COLO668 (cell line): ENCODE measurements around the gene POU2AF3.

ENCODE experiments used
- DNase-seq: peaks from one replicate; lab custom pipeline; 2025; ENCODE audit not compliant: unreplicated experiment; lab: John Stamatoyannopoulos, UW

POU2AF3 gene

DNA sequence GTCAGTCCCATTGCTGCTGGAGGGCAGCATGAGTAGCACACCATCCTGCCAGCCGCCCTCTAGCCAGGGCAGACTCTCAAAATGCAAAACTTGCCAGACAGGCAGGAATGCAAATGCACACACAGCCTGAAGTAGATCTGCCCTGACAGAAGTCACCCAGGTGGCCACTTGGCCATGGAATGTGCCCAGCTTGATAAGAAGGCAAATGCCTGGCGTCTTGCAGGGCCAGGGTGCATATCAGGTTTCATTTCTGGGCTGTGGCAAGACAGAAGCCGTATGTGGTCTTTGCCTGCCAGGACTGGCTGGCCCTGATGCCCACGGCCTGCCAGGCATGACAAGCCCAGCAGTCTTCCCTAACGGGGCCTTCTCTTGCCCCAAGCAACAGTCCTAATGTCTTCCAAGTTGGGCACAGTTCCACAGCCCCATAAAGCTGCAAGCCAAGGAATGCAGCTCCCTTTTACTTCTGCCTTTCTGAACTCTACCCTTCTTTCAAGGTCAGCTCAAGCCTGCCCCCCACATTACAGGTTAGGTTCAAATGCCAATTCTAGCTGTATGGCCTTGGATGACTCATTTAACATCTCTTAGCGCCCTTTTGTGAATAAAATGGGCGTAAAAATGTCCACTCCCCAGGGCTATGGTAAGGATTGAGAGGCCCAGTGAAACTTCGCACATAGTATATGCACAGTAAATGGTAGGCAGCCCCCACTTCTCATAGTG is 29.7 kb downstream of the POU2AF3 start:
- no peak for DNase-seq

DNA sequence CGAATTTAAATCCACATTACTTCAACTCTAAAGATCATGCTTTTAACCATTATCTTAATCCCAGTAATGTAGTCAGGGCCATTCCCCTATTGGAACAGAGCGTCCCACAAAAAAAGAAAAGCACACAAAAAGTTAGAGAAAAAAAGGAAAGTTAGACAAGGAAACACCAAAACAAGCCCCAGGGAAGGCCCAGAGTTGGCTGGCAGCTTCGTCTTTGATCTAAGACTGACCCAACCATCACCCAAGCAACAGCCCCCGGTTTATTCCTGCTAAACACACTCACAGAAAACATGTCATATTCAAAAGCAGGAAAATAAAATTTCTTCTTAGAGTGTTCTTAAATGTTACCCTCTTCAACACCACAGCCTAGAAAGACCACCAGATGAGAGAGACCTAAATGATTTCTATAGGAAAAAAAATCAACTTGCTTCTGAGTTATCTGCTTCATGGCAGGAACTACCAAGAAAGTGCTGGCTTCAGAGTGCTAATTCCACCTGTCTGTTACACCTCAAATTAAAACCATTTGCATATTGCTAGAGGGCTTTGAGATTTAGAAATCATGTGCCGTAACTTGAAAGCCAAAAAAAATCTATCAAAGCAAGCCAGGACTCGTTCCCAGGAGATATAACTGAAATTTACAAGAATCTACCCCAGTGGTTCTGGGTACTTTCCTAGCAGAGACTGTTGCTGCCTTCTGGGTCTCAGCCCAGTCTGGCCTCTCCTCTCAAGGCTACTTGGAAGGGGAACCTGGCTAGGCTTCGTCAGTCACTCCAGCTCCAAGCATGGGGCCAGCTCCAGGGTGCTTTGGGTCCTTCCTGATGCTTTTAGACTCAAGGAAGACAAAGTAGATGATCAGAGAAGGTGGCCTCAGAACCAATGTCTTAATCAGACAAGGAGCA is 31.2 kb downstream of the POU2AF3 start:
- DNase-seq: no peak

DNA sequence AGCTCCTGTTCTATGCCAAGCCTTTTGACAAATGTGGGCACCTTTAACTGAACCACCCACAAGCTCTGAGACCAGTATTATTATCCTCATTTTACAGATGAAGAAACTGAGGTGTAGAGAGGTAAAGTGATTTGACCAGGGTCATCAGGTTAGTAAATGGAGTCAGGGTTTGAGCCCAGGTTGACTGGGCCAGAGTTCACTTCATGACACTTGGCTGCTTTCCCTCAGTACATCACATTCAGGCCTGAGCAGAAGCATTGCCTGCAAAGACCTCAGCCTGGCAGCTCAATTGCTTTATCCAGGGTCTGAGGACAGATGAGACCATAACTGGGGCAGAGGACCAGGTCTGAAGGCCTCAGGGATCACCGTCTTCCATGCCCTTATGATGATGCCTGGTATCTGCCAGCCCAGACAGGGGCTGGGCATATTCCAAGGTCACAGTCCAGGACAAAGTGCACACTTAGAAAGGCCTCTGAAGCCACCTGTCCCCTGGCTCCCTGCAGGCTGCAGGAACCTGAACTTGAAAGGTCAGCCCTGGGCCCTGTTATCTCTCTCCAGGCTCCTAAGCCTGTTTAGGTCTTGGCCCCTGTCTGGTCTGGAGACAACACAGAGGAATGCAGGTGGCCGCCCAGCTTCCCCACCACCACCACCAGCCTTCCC is 32.0 kb downstream of the POU2AF3 start:
- DNase-seq: no peak

DNA sequence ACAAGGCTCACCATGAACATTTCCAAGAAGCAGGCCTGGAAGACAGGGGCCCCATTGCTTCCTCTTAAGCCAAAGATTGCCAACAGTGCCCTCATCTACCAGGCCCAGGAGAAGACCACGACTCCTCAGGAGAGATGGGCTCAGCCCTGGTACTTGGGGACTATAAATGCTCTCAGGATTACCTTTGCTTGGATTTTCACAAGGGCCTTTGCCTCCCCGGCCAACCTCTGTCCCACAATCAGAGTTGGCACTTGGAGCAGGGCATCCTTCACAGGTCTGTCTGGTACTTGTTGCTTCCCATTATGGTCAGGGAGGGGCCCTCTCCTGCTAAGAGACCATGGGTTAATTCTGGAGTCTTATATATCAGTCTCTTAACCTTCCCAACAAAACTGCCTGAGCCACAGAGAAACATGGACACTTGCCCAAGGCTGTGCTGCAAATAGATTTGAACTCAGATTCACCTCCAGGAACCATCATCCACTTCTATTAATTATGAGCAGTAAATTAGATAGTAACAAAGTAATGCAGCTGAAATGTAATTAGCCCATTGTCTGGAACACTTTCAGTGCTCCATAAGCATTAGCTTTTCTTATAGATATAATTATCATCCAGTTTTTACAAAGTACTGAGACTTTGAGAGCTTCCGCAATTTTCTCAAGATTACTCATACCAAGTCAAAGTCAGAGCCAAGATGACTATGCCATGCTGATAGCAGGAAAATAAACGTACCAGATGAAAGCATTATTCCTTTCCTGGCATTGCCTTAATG is 33.5 kb downstream of the POU2AF3 start:
- no peak for DNase-seq

DNA sequence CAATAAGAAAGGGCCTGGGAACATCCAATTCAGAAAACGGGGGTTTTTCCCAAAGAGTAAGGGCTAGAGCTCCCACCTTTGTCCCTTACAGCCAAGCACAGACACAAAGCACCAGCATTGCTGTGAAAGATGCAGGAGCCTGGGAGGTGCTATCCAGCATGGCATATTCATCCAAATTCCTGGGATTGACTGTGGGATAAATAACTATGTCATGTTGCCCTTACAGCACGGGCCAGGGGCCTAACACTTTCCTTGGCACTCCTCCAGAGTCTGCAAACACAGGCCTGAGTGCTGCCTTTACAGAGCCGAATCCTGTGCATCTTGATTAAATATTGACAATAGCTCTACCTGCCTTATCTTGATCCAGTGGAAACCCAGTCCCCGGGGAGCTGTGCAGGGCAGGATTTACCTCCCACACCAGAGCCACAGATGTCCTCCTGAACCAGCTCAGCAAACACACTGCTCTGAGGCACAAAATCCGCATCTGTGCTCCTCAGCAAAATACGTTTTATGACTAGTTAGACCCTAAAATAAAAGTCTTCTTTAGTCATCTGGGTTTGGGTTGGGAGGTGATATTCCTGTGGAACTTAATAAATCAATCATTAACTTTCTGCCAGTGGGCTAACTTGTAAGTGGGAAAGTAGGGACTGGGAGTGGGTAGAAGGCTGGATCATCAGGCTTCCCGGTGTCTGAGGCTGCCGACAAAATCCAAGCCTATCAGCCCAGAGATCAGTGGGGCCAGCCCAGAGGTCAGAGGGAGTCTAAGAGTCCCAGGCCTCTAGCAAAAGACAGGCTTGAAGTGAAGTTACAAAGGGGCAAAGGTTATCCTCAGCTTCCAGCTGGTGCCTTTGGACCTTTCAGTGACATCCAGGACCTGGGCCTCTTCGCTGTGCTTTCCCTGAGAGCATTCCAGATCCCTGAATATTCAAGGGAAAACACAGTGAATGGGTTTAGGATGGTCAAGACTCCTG is 36.5 kb downstream of the POU2AF3 start:
- DNase-seq: peak; percentile 88

DNA sequence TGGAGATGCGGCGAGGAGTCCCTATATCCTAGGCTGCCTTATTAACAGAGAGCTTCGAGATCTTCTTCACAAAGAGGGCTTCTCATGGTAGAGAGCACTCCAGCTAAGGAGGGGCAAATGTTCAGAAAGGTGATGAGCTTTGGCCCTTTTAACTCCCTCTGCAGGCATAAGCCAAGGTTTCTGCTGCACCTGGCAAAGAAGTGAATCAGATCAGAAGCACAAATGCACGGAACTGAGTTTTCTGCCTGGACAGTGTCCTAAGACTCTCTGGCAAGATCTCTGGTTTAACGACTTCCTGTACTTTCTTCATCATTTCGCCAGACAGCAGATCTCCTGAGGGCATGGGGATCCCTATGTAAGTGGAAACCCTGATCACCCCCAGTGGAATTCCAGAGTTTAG is 37.2 kb downstream of the POU2AF3 start:
- DNase-seq: no peak

DNA sequence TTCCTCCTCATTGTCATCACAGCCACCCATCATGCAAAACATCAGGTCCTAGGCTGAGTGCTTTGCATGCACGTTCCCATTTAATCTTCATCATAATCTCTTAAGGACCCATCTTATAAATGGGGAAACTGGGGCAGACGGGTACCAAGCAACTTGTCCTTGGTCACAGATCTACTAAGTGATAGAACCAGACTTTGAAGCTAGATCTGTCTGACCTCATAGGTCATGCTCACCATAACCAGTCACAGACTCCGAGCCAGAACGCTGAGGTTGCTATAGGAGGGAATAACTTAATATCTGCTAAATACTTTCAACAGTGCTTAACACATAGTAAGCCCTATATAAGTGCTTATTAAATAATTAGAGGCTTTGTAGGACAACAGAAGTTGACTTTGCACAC is 37.7 kb downstream of the POU2AF3 start:
- no peak for DNase-seq

DNA sequence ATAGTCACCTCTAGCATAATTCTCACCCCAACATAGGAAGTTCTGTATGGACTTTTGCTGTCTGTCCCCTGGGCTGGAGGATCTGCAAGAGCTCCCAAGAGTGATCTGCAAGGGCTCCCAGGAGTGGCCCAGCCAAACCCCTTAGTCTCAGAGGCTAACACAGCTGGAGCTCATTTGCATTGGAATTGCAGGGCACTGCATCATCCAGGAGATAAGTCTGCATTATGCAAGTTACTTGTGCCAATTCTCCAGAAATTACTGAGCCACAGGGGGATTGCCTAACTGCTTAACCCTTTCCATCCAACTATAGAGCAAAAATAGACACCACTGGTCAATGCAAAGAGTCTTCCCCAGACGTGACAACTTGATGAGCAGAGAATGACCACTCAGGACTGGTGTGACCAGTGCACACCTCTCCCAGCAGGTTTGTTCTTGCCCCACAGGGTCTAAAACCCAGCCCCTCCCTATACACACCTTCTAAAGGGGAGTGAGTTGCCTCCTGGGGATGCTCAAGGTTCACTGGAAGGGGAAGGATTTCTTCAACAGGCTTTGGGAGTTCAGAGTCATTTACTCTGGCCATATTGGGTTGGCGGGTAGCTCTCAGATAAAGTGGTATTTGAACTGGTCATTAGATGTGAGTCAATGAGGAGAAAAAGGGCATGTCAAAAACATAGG is 38.4 kb downstream of the POU2AF3 start:
- no peak for DNase-seq

DNA sequence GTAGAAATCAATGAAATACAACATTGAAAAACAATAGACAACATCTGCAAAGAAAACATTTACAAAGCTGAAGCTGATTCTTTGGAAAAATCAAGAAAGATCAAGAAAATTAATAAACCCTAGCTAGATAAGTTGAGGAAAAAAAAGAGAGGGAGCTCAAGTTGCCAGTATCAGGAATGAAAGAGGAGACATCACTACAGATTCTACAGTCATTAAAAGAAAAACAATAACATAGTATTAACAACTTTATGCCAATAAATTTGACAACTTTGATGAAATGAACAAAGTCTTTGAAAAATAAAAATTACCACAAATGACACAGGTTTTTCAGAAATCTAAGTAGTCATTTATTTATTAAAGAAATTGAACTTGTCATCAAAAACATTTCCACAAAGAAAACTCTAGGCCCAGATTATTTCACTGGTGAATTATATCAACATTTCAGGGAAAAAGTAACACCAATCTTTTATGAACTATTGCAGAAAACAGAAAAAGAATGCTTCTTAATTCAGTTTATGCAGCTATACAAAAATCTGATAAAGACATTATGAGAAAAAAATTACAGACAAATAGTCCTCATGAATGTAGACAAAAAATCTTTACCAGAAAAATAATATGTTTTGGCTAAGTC is 41.5 kb downstream of the POU2AF3 start:
- no peak for DNase-seq

DNA sequence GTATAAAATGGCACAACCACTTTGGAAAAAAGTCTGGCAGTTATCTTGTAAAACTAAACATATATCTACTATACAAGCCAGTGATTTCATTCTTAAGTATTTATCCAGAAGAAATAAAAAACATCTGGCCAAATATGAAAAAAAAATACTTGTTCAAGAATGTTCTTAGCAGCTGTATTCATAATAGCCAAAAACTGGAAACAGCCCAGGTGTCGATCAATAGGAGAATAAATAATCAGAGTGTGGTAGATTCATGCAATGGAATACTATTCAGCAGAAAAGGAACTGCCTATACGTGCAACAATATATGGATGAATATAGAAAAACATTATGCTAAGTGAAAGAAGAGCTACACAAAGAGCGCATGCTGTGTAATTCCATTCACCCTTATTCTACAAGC is 44.0 kb downstream of the POU2AF3 start:
- no peak for DNase-seq

DNA sequence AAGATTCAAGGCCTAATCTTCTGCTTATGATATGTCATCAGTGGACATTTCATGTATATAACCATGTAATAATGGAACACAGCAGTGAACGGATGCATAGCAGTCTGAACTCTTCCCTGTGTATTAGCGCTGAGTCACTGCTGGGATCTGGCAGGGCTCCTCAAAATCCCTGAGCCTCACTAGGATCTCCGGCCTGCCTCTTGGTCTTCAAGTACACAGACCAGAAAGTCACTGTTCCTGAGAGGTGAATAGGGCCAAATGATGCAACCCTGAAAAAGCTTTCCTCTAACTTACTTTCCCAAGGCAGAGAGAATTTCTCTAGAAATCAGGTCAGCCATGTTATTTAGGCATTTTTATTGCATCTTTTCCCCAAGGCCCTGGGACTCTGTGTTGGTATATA is 45.7 kb downstream of the POU2AF3 start:
- DNase-seq: no peak

DNA sequence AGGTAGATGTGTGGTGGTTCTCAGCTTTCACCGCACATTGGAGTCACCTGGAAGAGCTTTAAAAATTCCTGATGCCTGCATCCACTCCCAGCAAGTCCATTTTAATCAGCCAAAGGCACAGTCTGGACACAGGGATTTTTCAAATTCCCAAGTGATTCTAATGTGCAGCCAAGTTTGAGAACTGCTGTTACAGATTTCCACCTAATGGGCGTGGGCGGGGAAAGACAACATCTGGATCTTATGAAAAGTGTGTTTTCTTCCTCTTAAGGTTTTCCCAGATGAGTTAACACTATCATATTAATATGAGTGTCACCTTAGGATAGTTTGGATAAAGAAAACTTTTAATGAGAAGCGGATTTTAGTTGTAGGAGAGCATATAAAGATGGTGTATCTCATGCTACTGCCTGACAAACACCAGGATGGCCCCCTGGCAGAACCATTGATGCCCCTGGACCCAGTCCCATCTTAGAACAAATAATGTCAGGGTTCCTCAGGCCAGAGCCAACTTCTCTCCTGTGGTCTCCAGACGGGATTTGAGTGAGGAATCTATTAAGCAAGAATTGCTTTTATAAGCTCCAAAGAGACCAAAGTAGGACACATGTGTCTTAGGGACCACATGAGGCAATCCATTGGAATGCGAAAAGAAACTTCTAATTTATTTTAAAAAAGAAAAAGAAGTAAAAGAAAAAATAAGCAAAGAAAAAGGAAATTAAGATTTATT is 48.8 kb downstream of the POU2AF3 start:
- no peak for DNase-seq

DNA sequence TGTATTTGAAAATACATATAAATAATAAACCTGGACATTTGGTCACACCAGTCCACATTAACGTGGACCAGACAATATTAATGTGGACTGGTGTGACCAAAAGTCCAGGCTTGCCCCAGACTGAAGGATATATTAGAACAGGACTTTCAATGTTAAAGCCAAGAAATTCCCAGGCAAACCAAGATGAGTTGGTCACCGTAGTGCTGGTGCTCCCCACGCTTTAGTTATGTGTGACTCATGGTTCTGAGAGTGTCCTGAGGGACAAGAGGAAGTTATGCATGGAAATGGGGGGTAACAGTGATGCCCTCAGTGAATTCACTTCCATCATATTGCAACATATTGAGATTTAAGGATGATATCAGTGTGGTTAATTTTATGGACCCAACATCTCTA is 49.4 kb downstream of the POU2AF3 start:
- no peak for DNase-seq

DNA sequence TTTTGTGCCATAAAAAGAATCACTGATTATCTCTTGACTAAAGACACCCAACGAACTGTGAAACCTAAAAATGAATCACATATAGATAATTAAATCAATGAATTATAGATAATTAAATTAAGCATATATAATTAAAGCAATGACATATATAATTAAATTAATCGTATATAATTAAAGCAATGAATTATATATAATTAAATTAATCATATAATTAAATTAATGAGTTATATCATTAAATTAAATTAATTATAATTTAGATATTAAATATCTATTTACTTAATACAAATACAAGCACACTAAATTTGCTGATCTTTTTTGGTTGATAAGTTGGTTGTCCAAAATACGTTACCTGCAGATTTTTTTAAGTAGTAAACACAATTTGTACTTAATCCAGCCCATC is 49.8 kb downstream of the POU2AF3 start:
- DNase-seq: no peak

DNA sequence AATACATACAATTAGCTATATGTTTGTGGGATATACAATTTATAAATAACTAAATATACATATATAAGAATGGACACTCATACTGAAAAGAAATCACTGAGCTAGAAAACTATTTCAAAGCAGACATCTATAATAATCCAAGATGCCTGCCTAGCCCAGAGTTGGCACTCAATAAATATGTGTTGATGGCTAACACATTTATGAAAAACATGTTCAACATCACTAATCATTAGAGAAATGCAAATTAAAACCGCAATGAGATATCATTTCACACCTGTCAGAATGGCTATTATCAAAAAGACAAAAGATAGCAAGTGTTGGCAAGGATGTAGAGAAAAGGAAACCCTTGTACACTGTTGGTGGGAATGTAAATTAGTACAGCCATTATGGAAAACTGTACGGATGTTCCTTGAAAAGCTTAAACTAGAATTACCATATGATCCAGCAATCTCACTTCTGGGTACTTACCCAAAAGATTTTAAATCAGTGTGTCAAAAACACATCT is 50.9 kb downstream of the POU2AF3 start:
- DNase-seq: no peak

DNA sequence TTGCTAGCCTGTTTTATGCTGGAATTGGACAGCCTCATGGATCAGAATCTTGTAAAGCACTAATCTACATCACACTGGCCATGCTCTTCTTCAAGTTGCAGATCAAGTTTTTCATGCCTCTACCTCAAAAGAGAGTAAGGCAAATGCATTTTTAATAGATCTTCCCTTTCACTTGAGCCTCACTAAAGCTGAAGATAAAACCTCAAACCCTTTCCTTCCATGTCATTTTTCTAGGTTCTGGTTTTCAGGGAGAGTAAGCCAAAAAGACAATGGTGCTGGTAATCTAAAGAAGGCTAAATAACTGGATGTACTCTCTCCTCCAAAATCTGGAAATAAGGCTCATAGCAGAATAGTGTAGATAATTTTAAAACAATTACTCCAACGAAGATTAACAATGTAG is 52.5 kb downstream of the POU2AF3 start:
- no peak for DNase-seq

DNA sequence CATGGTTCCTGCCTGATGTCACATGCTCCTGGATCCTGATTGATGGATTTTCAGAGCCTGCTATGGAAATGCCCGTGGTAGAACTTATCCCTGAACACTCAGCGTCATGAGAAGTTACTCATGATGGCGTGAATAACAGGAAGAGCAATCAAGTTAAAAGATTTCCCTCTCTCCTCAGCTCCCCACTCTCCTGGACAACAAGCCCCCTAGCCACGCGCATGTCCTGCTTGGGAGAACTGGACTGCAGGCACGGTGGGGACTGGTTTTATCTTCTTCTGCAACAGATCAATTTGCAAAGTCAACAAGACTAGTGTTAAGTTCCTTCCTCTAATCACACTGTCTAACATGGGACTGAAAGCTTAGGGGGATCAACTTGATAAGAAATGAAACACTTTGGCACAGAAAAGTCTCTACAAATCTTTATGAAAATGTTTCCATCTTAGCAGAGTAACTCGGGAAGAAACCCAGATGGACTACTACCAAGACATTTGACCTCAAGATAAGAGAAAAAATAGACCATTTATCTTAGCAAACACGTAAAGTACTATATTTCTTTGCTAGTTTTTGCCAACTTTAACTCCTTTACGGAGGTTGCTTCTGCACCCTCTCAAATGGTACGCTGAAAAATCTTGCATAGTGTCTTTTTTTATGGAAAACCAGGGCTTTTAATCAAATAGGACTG is 53.2 kb downstream of the POU2AF3 start:
- DNase-seq: no peak
